ENCODE data around the gene GPR84. TPM values are rescaled to one million over a fixed set of nuclear protein-coding genes. Genes with fewer than 3 reads are reported as not detected.

Gene GPR84
- total and polyA plus RNA-seq, 9 of the 15 experiments (the other 6 are each of a cell fraction or from before 2014, with no cell fraction given): 0.07 to 0.18 (median 0.11) TPM; not detected in 5

DNA sequence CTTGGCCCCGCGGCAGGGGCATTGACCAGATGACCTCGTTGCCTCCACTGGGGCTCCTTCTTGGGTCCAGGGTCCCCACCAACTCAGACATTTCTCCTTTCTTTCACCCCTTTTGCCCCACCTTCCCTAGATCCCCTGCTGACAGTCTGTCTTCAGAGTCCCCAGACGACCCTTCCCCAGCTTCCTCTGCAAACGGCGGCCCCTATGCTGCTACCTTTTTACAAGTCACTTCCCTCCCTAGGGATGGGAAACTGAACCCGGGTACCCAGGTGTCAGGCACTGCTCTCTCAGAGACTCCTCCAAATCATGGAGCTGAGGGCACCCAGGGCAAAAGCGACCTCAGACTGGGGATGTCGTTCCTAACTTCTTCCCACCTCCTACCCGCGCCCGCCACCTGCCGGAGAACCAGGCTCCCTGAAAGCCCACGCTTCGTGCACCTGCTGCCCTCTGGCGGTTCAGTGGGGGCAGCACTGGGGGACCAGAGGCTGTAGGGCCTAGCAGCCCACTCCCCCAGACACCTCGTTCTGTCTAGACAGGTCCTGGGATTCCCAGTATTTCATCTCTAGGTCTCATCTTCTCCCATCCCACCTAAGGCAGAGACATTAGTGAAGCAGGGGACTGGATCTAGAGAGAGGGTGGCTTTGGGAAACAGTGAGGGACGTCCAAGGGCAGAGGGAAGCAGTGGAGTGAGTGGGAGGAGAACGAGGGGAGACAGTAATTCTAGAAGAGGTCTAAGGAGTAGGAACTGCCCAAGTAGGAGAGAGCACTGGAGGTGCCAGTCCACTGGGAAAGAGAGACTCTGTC is 15.3 kb upstream of the GPR84 start (continued):
- TF ChIP-seq ZNF408 (CRISPR knock-in tag; IDR thresholded peaks at IDR 0.05; ENCODE audit: low read depth) (no peak), ZNF764 (CRISPR knock-in tag; IDR thresholded peaks at IDR 0.05; ENCODE audit: low read depth) (no peak), KLF16 (IDR thresholded peaks at IDR 0.05) (peak; percentile 87), TARDBP (IDR thresholded peaks at IDR 0.05) (no peak), WHSC1 (IDR thresholded peaks at IDR 0.05; ENCODE audit: low read length) (no peak), ZBTB7A (IDR thresholded peaks at IDR 0.05; ENCODE audit: borderline replicate concordance, control insufficient read depth, low read depth, low read length) (peak; percentile 99), ELF2 (CRISPR knock-in tag; IDR thresholded peaks at IDR 0.05) (no peak), PHB (CRISPR knock-in tag; IDR thresholded peaks at IDR 0.05) (no peak), XRCC4 (IDR thresholded peaks at IDR 0.05; ENCODE audit: extremely low read depth, insufficient read depth, insufficient read length) (no peak), ZNF354B (CRISPR knock-in tag; IDR thresholded peaks at IDR 0.05) (no peak), TFAM (CRISPR knock-in tag; conservative IDR thresholded peaks at IDR 0.05) (no peak), HOXB6 (CRISPR knock-in tag; IDR thresholded peaks at IDR 0.05; ENCODE audit: borderline replicate concordance) (no peak), STAG1 (CRISPR knock-in tag; IDR thresholded peaks at IDR 0.05; ENCODE audit: borderline replicate concordance) (peak; percentile 97), ZMIZ1 (IDR thresholded peaks at IDR 0.05; ENCODE audit: low read depth in 2 of 2, low read length in 2 of 2) (0 out of 4 replicates have a peak, but pooled peaks of 1 of the 2 experiments have one; percentile 53), ARNT (IDR thresholded peaks at IDR 0.05) (peak in 1 of 2 experiments; percentile 76; a peak in 1 of 4 replicates), PPARD (CRISPR knock-in tag; IDR thresholded peaks at IDR 0.05) (no peak), ZBTB9 (CRISPR knock-in tag; IDR thresholded peaks at IDR 0.05) (0 out of 2 replicates have a peak, but pooled peaks have one; percentile 14), NFRKB (IDR thresholded peaks at IDR 0.05; ENCODE audit: low read depth) (no peak), GTF2F1 (IDR thresholded peaks at IDR 0.05; ENCODE audit: low read depth, low read length) (no peak)
- TF ChIP-seq, protein P1, sequence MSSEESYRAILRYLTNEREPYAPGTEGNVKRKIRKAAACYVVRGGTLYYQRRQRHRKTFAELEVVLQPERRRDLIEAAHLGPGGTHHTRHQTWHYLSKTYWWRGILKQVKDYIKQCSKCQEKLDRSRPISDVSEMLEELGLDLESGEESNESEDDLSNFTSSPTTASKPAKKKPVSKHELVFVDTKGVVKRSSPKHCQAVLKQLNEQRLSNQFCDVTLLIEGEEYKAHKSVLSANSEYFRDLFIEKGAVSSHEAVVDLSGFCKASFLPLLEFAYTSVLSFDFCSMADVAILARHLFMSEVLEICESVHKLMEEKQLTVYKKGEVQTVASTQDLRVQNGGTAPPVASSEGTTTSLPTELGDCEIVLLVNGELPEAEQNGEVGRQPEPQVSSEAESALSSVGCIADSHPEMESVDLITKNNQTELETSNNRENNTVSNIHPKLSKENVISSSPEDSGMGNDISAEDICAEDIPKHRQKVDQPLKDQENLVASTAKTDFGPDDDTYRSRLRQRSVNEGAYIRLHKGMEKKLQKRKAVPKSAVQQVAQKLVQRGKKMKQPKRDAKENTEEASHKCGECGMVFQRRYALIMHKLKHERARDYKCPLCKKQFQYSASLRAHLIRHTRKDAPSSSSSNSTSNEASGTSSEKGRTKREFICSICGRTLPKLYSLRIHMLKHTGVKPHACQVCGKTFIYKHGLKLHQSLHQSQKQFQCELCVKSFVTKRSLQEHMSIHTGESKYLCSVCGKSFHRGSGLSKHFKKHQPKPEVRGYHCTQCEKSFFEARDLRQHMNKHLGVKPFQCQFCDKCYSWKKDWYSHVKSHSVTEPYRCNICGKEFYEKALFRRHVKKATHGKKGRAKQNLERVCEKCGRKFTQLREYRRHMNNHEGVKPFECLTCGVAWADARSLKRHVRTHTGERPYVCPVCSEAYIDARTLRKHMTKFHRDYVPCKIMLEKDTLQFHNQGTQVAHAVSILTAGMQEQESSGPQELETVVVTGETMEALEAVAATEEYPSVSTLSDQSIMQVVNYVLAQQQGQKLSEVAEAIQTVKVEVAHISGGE (CRISPR knock-in tag; IDR thresholded peaks at IDR 0.05): no peak

All from K562 (cell line).